GM12878 (cell line): ENCODE results near the gene SCYGR5.

Experiments
- ATF3 ChIP-seq: IDR thresholded peaks from 2 replicates; pipeline ENCODE4 v1.6.1; 2011; ENCODE audit warnings: low read depth, mild to moderate bottlenecking, low read length, moderate library complexity, borderline replicate concordance; ENCODE audit errors: extremely low read depth
- BACH1 ChIP-seq: fragments of 450-650 bp; IDR thresholded peaks from 2 replicates; pipeline ENCODE4 v1.6.1; 2017; ENCODE audit warnings: mild to moderate bottlenecking, borderline replicate concordance
- BHLHE40 ChIP-seq, 2 experiments: fragments of 450-650 bp in 1 of 2; IDR thresholded peaks; 2 replicates each; pipeline ENCODE4 v1.6.1; 2011 to 2017; ENCODE audit warnings: low read depth in 2 of 2, borderline replicate concordance in 1 of 2, improper control_type of control experiment in 1 of 2, low read length in 1 of 2, mild to moderate bottlenecking in 1 of 2
- CBFB ChIP-seq: IDR thresholded peaks from 2 replicates; pipeline ENCODE4 v1.6.1; 2016; ENCODE audit warnings: antibody characterized with exemption, low read depth
- CEBPZ ChIP-seq: fragments of 150-350 bp; IDR thresholded peaks from 2 replicates; pipeline ENCODE4 v1.6.1; 2016; ENCODE audit warnings: low read depth, low read length
- CTCF ChIP-seq, 3 experiments: IDR thresholded peaks in 2 of 3; conservative IDR thresholded peaks in 1 of 3; 2 replicates each; pipeline ENCODE4 v1.5.1; 2011; ENCODE audit warnings: low read depth in 3 of 3, low read length in 3 of 3, mild to moderate bottlenecking in 3 of 3, control low read depth in 2 of 3, moderate library complexity in 2 of 3, inconsistent platforms in 1 of 3, mixed read lengths in 1 of 3; ENCODE audit not compliant: control insufficient read depth in 2 of 3, insufficient read depth in 1 of 3; ENCODE audit errors: extremely low read depth in 1 of 3
- EED ChIP-seq: sonication (generic); IDR thresholded peaks from 2 replicates; pipeline ENCODE4 v1.6.1; 2016; ENCODE audit warnings: antibody characterized with exemption, low read depth
- GABPA ChIP-seq: IDR thresholded peaks from 2 replicates; pipeline ENCODE4 v1.6.1; 2014; ENCODE audit warnings: antibody characterized with exemption, low read depth, mild to moderate bottlenecking, inconsistent platforms
- JUND ChIP-seq: IDR thresholded peaks from 2 replicates; pipeline ENCODE4 v1.6.1; 2012; ENCODE audit warnings: low read depth, mild to moderate bottlenecking, low read length, improper control_type of control experiment, moderate library complexity
- POLR2A ChIP-seq: IDR thresholded peaks from 2 replicates; pipeline ENCODE4 v1.6.1; 2011; ENCODE audit warnings: low read depth, mild to moderate bottlenecking, low read length
- SP1 ChIP-seq: IDR thresholded peaks from one replicate; pipeline ENCODE4 v1.6.1; 2011; ENCODE audit warnings: low read depth, low read length
- ZBTB11 ChIP-seq: fragments of 450-650 bp; formaldehyde crosslinking; IDR thresholded peaks from 2 replicates; pipeline ENCODE4 v1.5.0; 2022; ENCODE audit warnings: mild to moderate bottlenecking, missing genetic modification characterization

GRCh38 chr2:227617316-227618230, 49.0 kb upstream of the SCYGR5 start, which contains the start of gene SCYGR4:
- TF ChIP-seq SP1 (no peak), BHLHE40 (IDR thresholded peaks at IDR 0.05; ENCODE audit: borderline replicate concordance in 1 of 2, low read depth in 2 of 2, low read length in 1 of 2) (no peak), CBFB (no peak), CTCF (IDR thresholded peaks at IDR 0.05 in 2 of 3, conservative IDR thresholded peaks at IDR 0.05 in 1 of 3; ENCODE audit: control insufficient read depth in 2 of 3, extremely low read depth in 1 of 3, insufficient read depth in 1 of 3, low read depth in 3 of 3, low read length in 3 of 3) (no peak), POLR2A (no peak), JUND (no peak), ZBTB11 (CRISPR knock-in tag) (no peak), CEBPZ (no peak), EED (no peak), ATF3 (no peak), GABPA (no peak), BACH1 (no peak)
